Endothelial cell of umbilical vein (primary cell): ENCODE measurements around the gene TEX12. TPM values are rescaled to one million over a fixed set of nuclear protein-coding genes. Genes with fewer than 3 reads are reported as not detected.

Source experiments
- BruUV-seq: library from RNA; stranded (reverse); fragments of 400-500 nt; replicated peaks from 2 replicates; lab custom pipeline; 2021; lab: Mats Ljungman, UMichigan
- CTCF ChIA-PET: fragments of 300-600, 350-600 bp; sonication (Branson Sonifier 250); formaldehyde crosslinking; loops from one replicate; lab custom pipeline; 2021; ENCODE audit warnings: antibody characterized with exemption, inconsistent platforms; lab: Charles Lee
- POLR2A ChIA-PET: fragments of 300-600, 350-600 bp; sonication (Branson Sonifier 250); formaldehyde crosslinking; loops from one replicate; lab custom pipeline; 2021; ENCODE audit warnings: antibody characterized with exemption, inconsistent platforms; lab: Charles Lee
- DNase-seq: peaks from one replicate; pipeline ENCODE4 v3.0.0-alpha.2; 2011; ENCODE audit warnings: low read depth, low spot score
- FAIRE-seq: peaks from 2 replicates; lab custom pipeline; 2011; peaks lifted over from hg19 to GRCh38; lab: Jason Lieb, UNC
- H2AFZ ChIP-seq: 2 replicates; pipeline ENCODE4 v1.6.0; 2012; ENCODE audit warnings: low read depth, low read length, control low read depth, inconsistent platforms
- H3K27ac ChIP-seq: 2 replicates; pipeline ENCODE4 v1.5.1; 2011; ENCODE audit warnings: low read depth, mild to moderate bottlenecking, control low read depth, low read length, moderate library complexity; ENCODE audit not compliant: insufficient read depth
- H3K27me3 ChIP-seq, 2 experiments: 2 replicates each; pipeline versions ENCODE4 v1.6.0 to v1.6.1; 2011; ENCODE audit warnings: low read length in 2 of 2, mixed read lengths in 1 of 2; ENCODE audit not compliant: control insufficient read depth in 2 of 2, insufficient read depth in 2 of 2
- H3K36me3 ChIP-seq, 2 experiments: 2 replicates in 1 of 2; 3 replicates in 1 of 2; pipeline ENCODE4 v1.5.1; 2011; ENCODE audit warnings: low read length in 2 of 2, mild to moderate bottlenecking in 1 of 2, moderate library complexity in 1 of 2; ENCODE audit not compliant: control insufficient read depth in 2 of 2, insufficient read depth in 2 of 2; ENCODE audit errors: extremely low read depth in 1 of 2
- H3K4me1 ChIP-seq: 3 replicates; pipeline ENCODE4 v1.5.1; 2011; ENCODE audit warnings: mild to moderate bottlenecking, low read length; ENCODE audit not compliant: control insufficient read depth, insufficient read depth; ENCODE audit errors: extremely low read depth
- H3K4me2 ChIP-seq: 2 replicates; pipeline ENCODE4 v1.6.1; 2011; ENCODE audit warnings: low read length, control low read depth, mixed read lengths; ENCODE audit not compliant: insufficient read depth
- H3K4me3 ChIP-seq, 3 experiments: fragments of 200-600 bp in 1 of 3; sonication (generic), shearing (Covaris generic) in 1 of 3; replicated peaks in 1 of 3; 2 replicates each; pipeline ENCODE4 v1.5.1; 2011 to 2016; ENCODE audit warnings: control low read depth in 3 of 3, low read length in 3 of 3, mild to moderate bottlenecking in 2 of 3, inconsistent platforms in 1 of 3, low read depth in 1 of 3, moderate library complexity in 1 of 3; ENCODE audit not compliant: insufficient read depth in 1 of 3
- H3K79me2 ChIP-seq: 2 replicates; pipeline ENCODE4 v1.6.0; 2012; ENCODE audit warnings: low read length, inconsistent platforms; ENCODE audit not compliant: control insufficient read depth, insufficient read depth
- H3K9ac ChIP-seq: replicated peaks from 2 replicates; pipeline ENCODE3; 2011; ENCODE audit warnings: low read length, control low read depth; ENCODE audit not compliant: insufficient read depth; ENCODE audit errors: extremely low read depth
- H3K9me1 ChIP-seq: replicated peaks from 3 replicates; pipeline ENCODE4 v1.6.0; 2011; ENCODE audit warnings: mild to moderate bottlenecking, low read length; ENCODE audit not compliant: control insufficient read depth, insufficient read depth; ENCODE audit errors: extremely low read depth
- H3K9me3 ChIP-seq: replicated peaks from 2 replicates; pipeline ENCODE4 v1.5.1; 2012; ENCODE audit warnings: low read length, inconsistent platforms; ENCODE audit not compliant: control insufficient read depth, insufficient read depth
- H4K20me1 ChIP-seq: replicated peaks from 2 replicates; pipeline ENCODE3; 2011; ENCODE audit warnings: mild to moderate bottlenecking, low read length; ENCODE audit not compliant: control insufficient read depth, insufficient read depth; ENCODE audit errors: extremely low read depth
- CTCF ChIP-seq, 2 donors: IDR thresholded peaks; 1 replicate in 1 of 2; 2 replicates in 1 of 2; pipeline ENCODE4 v1.5.1; 2011; ENCODE audit warnings: low read length in 2 of 2, mild to moderate bottlenecking in 2 of 2, moderate library complexity in 2 of 2, control low read depth in 1 of 2, inconsistent platforms in 1 of 2, low read depth in 1 of 2; ENCODE audit not compliant: insufficient read depth in 1 of 2; ENCODE audit errors: extremely low read depth in 1 of 2
- EZH2 ChIP-seq: IDR thresholded peaks from 2 replicates; pipeline ENCODE4 v1.6.1; 2012; ENCODE audit warnings: borderline replicate concordance, low read depth, mild to moderate bottlenecking, moderate library complexity, low read length, inconsistent platforms; ENCODE audit not compliant: severe bottlenecking
- GATA2 ChIP-seq: IDR thresholded peaks from 2 replicates; pipeline ENCODE4 v1.7.0; 2011; ENCODE audit warnings: low read depth, mild to moderate bottlenecking, moderate library complexity, mixed read lengths, low read length; ENCODE audit not compliant: insufficient read length, insufficient read depth
- JUN ChIP-seq: IDR thresholded peaks from 2 replicates; pipeline ENCODE4 v1.6.1; 2011; ENCODE audit warnings: borderline replicate concordance, low read depth; ENCODE audit not compliant: insufficient read length, insufficient read depth
- POLR2AphosphoS5 ChIP-seq: IDR thresholded peaks from 2 replicates; pipeline ENCODE4 v1.6.1; 2012; ENCODE audit warnings: low read depth, mild to moderate bottlenecking, control low read depth, low read length, moderate library complexity; ENCODE audit not compliant: insufficient read depth
- dilution Hi-C: fragments of 300-500 bp; cut with MboI; formaldehyde crosslinking; loops from one replicate; pipeline ENCODE4 v1.15.0; 2019; ENCODE audit warnings: low sequenced_read_pairs; ENCODE audit not compliant: extremely low pct_ligation_motif_present
- intact Hi-C: fragments of 100-400 bp; cut with micrococcal nuclease; formaldehyde crosslinking; loops from one replicate; pipeline ENCODE4 v1.10.0; 2022
- polyA plus RNA-seq, 4 experiments: library from polyadenylated mRNA; depleted of rRNA in 3 of 4; stranded (reverse) in 3 of 4; unstranded in 1 of 4; fragments of >200 nt; gene quantifications; 2 replicates each; pipeline versions ENCODE4 v1.2.1 to v1.2.3, GENCODE V29; 2011 to 2012; ENCODE audit warnings: missing spikeins in 1 of 4
- total RNA-seq: library from RNA; stranded (reverse); gene quantifications from 2 replicates; pipeline ENCODE4 v1.2.3, GENCODE V29; 2021

The TEX12 gene
- total and polyA plus RNA-seq, 2 donors (not counting 3 experiments of a cell fraction or from before 2014, with no cell fraction given), result 0.46 TPM; not detected in 1

DNA sequence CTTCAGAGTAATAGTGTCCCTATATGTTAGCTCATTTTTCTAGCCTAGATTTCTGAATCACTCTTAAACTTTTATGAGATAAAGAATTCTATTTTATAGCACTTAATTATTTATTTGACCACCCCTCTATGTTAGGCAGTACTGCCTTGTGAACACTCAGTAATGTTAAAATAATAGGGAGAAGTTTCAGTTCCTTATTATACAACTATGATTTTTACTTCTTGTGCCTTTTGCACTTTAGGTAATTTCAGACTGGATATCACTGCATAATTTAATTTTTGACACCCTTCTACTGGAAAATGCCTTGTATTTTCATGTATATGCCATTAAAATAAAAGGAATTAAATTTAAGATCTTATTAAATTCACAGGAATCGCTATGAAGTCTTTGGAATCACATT is 11.3 kb downstream of the TEX12 start:
- H3K36me3 ChIP-seq, result no peaks in the 10 kb centered on the region
- intact Hi-C loops (loop anchor here (5.0 kb wide), 1 partner anchor 251 kb away; no protein-coding TSS in a partner anchor), dilution Hi-C loops (no loop called here)
- H3K4me3 ChIP-seq, result no peak overlapping the region
- H3K9me1 ChIP-seq, result no peaks in the 10 kb centered on the region
- BruUV-seq, result no TSS peak
- TF ChIP-seq POLR2AphosphoS5, result no peak
- TF ChIP-seq GATA2, result no peak
- TF ChIP-seq JUN, result no peak
- TF ChIP-seq CTCF (IDR thresholded peaks at IDR 0.05; ENCODE audit: extremely low read depth in 1 of 2, insufficient read depth in 1 of 2, low read depth in 1 of 2, low read length in 2 of 2), result no peak
- TF ChIP-seq EZH2, result no peak
- DNase-seq, result no peak
- no peaks in the 10 kb centered on the region for H3K9me3 ChIP-seq
- H2AFZ ChIP-seq, result no peak overlapping the region
- H3K27me3 ChIP-seq, result peaks cover 4 to 6% of the 10 kb centered on the region in 2 experiments
- H3K9ac ChIP-seq, result no peak overlapping the region
- peaks cover 7% of the 10 kb centered on the region for H3K4me1 ChIP-seq
- H3K79me2 ChIP-seq, result no peaks in the 10 kb centered on the region
- no peak overlapping the region for H3K4me2 ChIP-seq
- no peak overlapping the region for H3K27ac ChIP-seq
- ChIA-PET CTCF (interaction anchor here (4.0 kb wide), 1 partner anchor 64 kb away, joined by 150 read pairs; no protein-coding TSS in a partner anchor), POLR2A (interaction anchor here (0.6 kb wide), 1 partner anchor 70 kb away, joined by 8 read pairs; no protein-coding TSS in a partner anchor)
- H4K20me1 ChIP-seq, result no peaks in the 10 kb centered on the region
- no peak for FAIRE-seq
